Fibroblast of pulmonary artery (primary cell): Measurements from ENCODE around the gene CMA1.
"Not testable (repeated sequence)": the region's sequence is repeated elsewhere in the genome, so short reads cannot be mapped to it uniquely, and the experiment has no call there.

Source experiments
- DNase-seq: peaks from one replicate; pipeline ENCODE4 v3.0.0-alpha.2; 2010; ENCODE audit warnings: low read depth
- H3K4me3 ChIP-seq: replicated peaks from 2 replicates; pipeline ENCODE4 v1.5.1; 2011; ENCODE audit warnings: low read depth, mild to moderate bottlenecking, control low read depth, low read length, moderate library complexity
- CTCF ChIP-seq: IDR thresholded peaks from 2 replicates; pipeline ENCODE4 v1.5.1; 2011; ENCODE audit warnings: mild to moderate bottlenecking, control low read depth, low read length, inconsistent platforms; ENCODE audit errors: missing control alignments

The CMA1 gene, protein sequence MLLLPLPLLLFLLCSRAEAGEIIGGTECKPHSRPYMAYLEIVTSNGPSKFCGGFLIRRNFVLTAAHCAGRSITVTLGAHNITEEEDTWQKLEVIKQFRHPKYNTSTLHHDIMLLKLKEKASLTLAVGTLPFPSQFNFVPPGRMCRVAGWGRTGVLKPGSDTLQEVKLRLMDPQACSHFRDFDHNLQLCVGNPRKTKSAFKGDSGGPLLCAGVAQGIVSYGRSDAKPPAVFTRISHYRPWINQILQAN

GRCh38 chr14:24508155-24508840 is at the start of gene CMA1:
TSS of gene CMA1 (minus strand) at chr14:24508265. CDS start at chr14:24508235, 30 bp downstream.
- DNase-seq, result no peak
- no peak for TF ChIP-seq CTCF
- H3K4me3 ChIP-seq, result no peak within 1 kb of the TSS

DNA sequence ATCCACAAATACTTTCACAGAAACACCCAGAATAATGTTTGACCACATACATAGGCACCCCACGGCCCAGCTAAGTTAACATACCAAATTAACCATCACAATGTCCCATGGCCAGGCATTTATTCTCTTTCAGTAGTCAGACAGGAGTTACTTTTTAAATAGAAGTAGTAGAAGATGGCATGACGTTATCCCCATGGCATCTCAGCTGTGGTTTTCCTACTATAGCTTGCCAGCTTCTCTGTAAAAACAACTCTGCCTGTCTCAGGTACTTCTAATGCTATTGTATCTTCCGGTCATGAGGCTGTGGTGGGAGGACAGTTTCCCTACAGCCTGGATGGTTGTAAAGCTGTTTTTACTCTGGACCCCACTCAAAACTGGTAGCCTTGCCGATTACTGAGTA is 48.7 kb upstream of the CMA1 start:
- DNase-seq, result peak; percentile 3

GRCh38 chr14:24549064-24549463 is 41.0 kb upstream of the CMA1 start:
- DNase-seq, H3K4me3 ChIP-seq: not testable (repeated sequence)

More for the DNA sequence above, 48.7 kb upstream of the CMA1 start:
- TF ChIP-seq CTCF, result no peak
- no peak overlapping the region for H3K4me3 ChIP-seq

GRCh38 chr14:24542346-24542936 is 34.4 kb upstream of the CMA1 start:
- TF ChIP-seq CTCF, result no peak
- H3K4me3 ChIP-seq, result no peak overlapping the region
- DNase-seq, result no peak

DNA sequence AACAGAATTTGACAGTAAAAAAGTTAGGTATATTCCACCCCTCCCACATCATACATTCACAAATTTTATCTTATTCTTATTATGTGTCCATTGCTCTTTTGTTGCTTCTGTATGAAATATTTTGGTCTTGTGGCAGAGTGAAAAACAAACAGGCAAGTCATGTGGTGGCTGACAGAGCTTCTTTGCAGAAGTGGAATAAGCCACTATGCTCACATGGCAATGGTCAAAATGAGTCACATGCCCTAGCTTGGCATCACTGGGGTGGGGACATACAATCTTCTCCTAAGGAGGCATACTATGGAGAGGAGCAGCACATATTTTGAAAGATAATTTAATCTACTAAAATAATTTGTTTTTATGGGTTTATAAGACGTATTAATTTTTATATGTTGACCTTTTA is 27.7 kb upstream of the CMA1 start:
- H3K4me3 ChIP-seq, result no peak overlapping the region
- no peak for TF ChIP-seq CTCF
- DNase-seq, result no peak

DNA sequence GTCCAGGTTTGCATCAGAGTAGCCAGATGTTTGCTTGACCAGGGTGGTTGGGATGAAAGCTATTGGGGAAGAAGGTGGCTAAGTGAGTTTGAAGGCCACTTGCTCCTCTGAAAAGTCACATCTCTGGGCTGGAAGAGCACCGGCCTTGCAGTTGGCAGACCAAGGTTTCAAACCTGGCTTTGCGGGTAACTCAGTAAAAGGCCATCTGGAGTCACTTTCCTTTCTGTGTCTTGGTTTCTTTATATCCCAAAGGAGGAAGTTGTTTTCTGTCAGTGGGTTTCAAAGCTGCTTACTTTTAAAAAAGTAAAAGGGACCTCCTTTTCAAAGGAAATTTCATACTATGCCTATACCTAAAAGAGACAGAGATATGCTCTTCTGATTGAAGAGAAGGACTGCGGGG is 26.2 kb upstream of the CMA1 start:
- no peak for TF ChIP-seq CTCF
- DNase-seq, result no peak
- no peak overlapping the region for H3K4me3 ChIP-seq

DNA sequence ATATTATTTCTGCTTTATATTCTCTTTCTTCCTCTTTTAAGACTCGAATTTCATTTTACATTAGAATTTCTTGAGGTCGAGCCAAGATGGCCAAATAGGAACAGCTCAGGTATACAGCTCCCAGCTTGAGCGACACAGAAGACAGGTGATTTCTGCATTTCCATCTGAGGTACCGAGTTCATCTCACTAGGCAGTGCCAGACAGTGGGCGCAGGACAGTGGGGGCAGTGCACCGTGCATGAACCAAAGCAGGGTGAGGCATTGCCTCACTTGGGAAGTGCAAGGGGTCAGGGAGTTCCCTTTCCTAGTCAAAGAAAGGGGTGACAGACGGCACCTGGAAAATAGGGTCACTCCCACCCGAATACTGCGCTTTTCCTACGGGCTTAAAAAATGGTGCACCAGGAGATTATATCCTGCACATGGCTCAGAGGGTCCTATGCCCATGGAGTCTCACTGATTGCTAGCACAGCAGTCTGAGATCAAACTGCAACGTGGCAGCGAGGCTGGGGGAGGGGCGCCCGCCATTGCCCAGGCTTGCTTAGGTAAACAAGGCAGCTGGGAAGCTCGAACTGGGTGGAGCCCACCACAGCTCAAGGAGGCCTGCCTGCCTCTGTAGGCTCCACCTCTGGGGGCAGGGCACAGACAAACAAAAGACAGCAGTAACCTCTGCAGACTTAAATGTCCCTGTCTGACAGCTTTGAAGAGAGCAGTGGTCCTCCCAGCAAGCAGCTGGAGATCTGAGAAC is 18.0 kb upstream of the CMA1 start:
- H3K4me3 ChIP-seq, result not testable (repeated sequence)

More for the DNA sequence above, 18.0 kb upstream of the CMA1 start:
- DNase-seq, result not testable (repeated sequence)
